Fibroblast of peridontal ligament (primary cell): ENCODE measurements around the gene RIN1.
A peak's percentile ranks its signal among the peaks of the same experiment; 100 is the strongest.

Source experiments
- DNase-seq: peaks from one replicate; pipeline ENCODE4 v3.0.0-alpha.2; 2010; ENCODE audit errors: extremely low read depth

RIN1 gene

GRCh38 chr11:66294626-66295620, 41.3 kb downstream of the RIN1 start:
- DNase-seq = no peak

GRCh38 chr11:66293777-66294625, 42.2 kb downstream of the RIN1 start:
- DNase-seq = no peak

GRCh38 chr11:66293352-66293751, 42.9 kb downstream of the RIN1 start:
- DNase-seq = no peak

DNA sequence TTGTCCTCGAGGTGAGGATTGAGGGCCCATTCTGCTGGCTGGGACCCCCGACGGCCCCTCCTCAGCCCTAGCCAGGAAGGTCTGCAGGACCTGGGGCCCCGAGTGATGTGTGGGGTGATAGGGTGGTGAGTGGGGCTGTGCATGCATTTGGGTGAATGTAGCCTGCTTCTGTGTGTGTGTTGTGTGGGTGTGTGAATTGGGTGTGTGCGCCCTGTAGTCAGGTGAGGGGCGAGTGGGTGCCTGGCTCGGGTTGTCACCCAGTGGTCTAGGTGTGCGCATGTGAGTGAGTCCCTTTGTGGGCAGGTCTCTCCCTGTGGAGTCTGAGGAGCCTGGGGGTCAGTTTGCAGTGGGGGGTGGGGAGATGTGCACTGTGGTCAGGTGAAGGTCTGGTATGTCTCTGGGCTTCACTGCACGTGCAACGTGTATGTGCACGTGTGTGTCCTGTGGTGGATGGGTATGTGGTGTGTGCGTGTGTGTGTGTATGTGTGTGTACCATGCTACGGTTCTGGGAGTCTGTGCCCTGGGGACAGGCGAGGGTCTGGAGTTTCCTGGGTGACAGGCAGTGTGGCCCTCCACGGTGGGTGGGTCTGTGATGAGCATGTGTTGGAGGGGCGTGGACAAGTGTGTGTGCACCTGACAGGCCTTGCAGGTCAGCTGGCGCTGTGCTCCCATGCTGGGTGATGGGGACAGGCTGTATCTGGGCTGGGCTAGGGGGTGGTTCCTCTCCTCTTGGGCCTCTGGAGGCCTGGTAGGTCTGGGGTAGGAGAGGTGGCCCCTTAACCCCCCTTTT, 43.5 kb downstream of the RIN1 start:
- no peak for DNase-seq

- DNase-seq = no peak
Observed at GRCh38 chr11:66291706-66292542, 44.3 kb downstream of the RIN1 start, which contains the start of gene TMEM151A. TSS of gene TMEM151A (plus strand) at chr11:66291894. CDS start at chr11:66292014, 120 bp downstream.

GRCh38 chr11:66291303-66291705, 44.9 kb downstream of the RIN1 start:
- no peak for DNase-seq

DNA sequence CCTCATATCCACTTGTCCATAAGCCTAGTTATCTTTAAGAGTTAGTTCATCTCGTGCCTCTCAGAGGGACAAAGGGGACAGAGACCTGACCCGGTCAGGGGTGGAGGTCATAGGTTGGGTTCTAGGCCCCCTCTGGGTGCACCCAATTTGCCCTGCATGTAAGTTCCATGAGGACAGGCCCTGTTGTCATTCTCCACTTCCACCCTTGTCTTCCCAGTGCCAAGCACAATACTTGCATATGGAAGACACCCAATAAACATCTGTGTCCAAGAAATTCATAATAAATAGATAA, 46.0 kb downstream of the RIN1 start:
- DNase-seq = no peak

- no peak for DNase-seq
Observed at GRCh38 chr11:66289548-66290329, 46.5 kb downstream of the RIN1 start.

DNA sequence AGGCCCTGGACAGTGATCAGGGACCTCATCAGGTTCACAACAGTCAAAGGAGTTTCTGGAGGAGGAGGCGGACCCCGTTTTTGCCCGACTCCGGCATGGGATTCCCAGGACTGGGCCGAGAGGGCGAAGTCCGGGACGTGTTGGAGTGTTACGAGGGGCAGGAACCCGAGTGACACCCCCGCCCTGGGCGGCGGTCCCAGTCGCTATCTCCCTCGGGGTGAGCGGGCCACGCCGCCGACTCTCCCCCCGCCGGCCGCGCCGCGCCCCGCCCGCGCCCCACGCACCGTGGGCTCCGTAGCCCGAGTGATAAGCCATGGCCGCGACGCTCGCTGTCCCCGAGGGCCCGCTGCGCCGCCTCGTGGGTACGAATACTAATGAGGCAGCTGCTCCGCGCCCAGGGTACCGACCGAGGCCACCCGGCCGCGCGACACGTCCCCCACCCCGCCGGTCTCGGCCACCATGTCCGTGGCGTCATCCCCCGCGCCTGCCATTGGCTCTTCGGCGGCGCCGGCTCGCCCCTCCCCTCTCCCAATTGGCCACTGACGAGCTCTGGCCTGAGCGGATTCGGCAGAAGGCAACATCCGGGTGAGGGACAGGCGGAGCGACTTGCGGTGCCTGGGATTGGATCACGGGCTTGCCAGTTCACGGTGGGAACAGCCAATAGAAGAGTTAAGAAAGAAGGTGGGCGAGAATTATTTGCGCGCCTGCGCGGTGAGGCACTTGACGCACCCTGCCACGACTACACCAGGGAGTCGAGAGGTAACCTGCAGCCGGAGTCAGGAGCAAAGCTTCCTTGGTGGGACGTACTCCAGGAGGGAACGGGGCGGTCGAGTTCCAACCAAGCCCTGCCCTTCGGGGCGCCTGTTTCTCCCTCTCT, 47.3 kb downstream of the RIN1 start, which contains the start of gene YIF1A:
YIF1A (minus strand) TSS at position 473 of the 877 bp plus-strand sequence; CDS start at position 315, 158 bp downstream.
- peak; percentile 99 for DNase-seq

DNA sequence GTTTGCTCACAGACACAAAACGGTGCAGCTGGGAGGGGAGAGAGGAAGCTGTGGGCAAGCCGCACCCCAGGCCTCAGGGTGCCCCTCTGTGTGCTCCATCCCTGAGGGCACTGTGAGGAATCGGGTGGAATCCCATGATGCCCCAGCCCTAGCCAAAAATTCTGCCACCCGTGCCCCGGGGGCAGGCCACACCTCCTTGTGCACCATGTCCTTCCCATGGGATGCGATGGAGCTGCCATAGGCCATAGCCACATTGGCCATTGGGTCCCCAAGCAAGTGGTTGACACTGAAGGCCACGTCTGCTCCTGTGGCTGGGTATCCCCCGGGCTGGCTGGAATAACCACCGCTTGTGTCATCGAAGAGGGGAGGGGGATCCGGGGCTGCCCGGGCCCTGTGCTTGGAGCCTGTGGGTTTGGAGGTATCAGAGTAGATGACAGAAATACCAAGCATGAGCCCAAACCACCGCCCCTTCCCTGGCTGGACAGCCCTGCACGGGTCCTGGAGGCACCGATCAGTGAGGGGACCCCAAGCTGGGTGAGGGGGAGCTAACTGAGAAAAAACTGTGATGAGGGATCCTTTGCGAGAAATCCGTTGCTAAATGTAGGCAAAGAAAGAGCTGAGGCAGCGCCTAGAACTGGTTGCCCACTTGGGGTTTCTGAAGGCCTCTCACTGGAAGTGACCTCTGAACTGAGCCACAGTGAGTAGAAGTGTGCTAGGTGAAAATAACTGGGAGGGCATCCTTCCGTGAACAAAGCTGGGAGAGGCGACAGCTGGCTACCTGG, 48.2 kb downstream of the RIN1 start:
- no peak for DNase-seq

DNA sequence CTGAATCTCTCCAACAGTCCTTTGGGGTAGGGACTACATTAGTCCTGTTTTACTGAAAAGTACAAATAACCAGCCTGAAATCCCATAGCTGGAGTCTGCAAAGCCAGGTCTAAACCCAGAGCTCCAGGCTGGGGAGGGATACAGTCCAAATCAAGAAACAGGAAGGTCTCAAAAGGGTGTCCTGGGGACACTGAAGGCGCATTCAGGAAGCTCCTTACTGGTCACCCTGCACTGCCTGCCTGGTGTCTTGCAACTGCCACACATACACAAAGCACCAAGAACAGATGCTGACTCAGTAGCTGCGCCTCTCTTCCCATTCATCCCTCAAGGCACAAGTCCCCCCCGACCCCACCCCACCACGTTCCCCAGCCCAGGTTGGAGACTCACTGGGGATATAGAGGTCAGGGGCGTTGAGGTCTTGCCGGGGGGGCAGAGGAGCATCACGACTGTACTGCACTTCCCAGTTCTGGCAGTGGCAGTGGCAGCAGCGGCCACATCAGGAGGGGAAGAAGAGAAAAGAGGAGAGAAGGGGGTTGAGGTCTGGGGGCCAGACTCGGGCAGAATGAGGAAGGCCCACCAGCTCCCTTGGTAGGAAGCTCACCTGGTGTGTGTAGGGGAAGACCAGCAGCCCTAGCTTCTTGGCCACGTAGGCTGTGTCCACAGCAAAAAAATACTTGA, 48.9 kb downstream of the RIN1 start:
- DNase-seq = no peak

DNA sequence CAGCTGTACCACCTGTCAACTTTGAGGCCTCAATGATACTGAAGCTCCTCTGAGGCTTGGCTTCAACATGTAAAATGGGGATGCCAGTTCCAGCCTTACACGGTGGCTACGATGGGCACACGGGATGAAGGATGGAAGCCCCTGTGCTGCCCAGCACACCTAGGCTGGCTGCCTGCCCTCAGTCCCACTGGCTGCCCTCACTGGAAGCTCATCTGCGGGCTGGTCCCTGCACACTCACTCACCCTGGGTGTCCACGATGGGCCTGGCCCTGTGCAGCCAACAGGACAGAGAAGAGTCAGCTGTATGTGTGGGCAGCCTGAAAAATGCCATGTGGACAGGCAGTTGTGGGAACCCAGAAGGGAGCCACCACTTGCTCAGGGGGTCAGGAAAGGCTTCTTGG, 49.5 kb downstream of the RIN1 start:
- no peak for DNase-seq

DNA sequence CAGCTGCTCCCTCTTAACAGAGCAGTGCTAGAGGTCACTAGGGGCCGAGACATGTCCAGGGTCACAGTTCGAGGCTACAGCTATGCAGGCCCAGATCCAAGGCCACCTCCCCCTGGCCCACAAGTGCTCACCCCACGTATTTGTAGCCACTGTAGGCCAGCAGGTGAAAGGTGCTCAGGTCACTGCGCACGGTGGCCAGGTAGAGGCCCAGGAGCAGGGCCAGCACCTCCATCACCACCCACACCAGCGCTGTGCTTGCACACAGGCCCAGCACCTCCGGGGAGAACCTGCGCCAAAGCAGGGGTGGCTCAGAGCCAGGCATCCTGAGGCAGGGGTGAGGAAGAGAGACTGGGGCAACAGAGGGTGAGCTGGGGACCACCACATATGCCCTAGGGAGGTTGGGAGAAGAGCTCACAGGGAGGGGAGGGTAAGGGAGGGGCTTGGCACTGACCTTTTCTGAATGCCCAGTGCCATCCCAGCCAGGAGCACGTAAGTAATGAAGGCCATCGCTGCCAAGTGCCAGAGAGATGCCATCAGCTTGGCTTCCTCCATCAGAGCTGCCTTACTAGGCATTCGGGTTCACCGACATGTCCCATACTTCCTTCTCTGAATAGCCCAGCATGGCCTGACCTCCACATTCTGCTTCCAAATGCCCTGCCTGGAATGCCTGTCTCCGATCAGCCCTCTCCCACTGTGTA, 50.8 kb downstream of the RIN1 start:
- no peak for DNase-seq

DNA sequence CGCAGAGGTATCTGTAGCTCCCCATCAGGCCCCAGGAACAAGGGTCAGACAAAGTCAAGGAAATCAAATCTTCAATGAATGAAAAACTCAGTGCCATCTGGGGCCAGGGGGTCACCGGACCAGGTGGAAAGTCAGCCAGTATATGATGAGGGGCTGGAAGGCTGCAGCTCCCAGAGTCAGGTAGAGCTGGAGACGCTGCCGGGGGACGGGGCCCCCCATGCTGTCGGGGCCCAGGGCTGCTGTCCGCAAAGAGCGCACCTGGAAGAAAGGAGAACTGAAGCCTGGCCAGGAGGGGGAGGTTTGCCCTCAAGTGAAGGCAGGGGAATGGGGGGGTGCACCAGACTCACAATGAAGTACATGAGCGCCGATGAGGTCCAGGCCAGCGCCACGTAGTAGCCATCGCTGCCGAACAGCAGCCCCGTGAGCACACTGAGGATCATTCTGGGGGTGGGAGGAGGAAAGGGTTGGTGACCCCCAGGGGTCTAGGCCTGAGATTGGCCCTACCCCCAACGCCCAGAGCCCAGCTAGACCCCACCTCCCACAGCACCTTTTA, 51.6 kb downstream of the RIN1 start:
- no peak for DNase-seq

DNA sequence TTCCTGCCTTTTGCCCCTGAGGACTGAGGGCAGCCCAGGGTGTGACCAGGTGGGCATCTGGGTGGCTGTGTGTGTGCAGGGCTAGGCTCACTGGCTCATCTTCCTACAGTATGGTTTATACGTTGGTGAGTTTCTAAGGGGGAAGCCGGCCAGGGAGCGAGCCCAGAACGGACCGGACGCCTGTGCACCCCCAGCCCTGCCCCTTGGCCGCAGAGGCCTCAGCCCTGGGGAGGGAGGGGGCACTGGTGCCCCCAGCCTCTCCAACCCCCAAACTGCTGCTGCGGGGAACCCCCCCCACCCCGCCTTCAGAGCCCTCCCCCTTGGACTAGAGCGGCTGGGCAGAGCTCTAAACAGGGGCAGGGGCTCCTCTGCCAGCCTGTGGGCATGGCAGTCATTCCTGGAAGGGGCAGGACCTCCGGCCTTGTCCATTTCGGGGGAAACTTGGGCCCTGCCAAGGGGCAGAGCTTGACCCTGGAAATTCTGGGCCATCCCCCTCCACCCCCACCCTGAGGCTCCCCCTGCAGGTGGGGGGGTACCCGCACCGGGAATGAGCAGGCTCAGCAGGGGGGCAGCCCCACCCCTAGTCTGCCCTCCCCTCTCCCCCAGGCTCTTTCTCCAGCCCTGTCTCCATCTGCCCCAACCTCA, 52.7 kb downstream of the RIN1 start:
- DNase-seq = no peak
